GM18502 (cell line): ENCODE measurements around the gene VASN.

ENCODE experiments used
- ATAC-seq: cut with Tn5 transposase; IDR thresholded peaks from one replicate; pipeline ENCODE4 v1.9.1; 2021; ENCODE audit warnings: mild to moderate bottlenecking; ENCODE audit not compliant: unreplicated experiment, poor library complexity

VASN gene

GRCh38 chr16:4370151-4370550, 1.5 kb upstream of the VASN start:
- no peak for ATAC-seq

- no peak for ATAC-seq
Observed at GRCh38 chr16:4370570-4371356, 885 bp upstream of the VASN start.

- ATAC-seq: peak; percentile 34
Observed at GRCh38 chr16:4372001-4372577, 441 bp downstream of the VASN start.

- ATAC-seq: no peak
Observed at GRCh38 chr16:4372578-4373355, 1.1 kb downstream of the VASN start.

- ATAC-seq: no peak
Observed at GRCh38 chr16:4373356-4373908, 1.8 kb downstream of the VASN start.

- ATAC-seq: no peak
Observed at GRCh38 chr16:4373909-4374742, 2.5 kb downstream of the VASN start.

- no peak for ATAC-seq
Observed at GRCh38 chr16:4375717-4376116, 4.1 kb downstream of the VASN start.

- no peak for ATAC-seq
Observed at GRCh38 chr16:4376126-4376892, 4.7 kb downstream of the VASN start.

- no peak for ATAC-seq
Observed at GRCh38 chr16:4376893-4377572, 5.4 kb downstream of the VASN start.

- ATAC-seq: no peak
Observed at GRCh38 chr16:4377573-4378154, 6.0 kb downstream of the VASN start.

- ATAC-seq: no peak
Observed at GRCh38 chr16:4378161-4378666, 6.6 kb downstream of the VASN start.

GRCh38 chr16:4378999-4379690, 7.5 kb downstream of the VASN start:
- ATAC-seq: no peak

- no peak for ATAC-seq
Observed at GRCh38 chr16:4380119-4381063, 8.7 kb downstream of the VASN start.

GRCh38 chr16:4381072-4381934, 9.7 kb downstream of the VASN start:
- ATAC-seq: no peak

GRCh38 chr16:4381935-4382794, 10.5 kb downstream of the VASN start:
- no peak for ATAC-seq
